HCT116 (cell line): ENCODE measurements around the gene IPO13. TPM values are rescaled to one million over a fixed set of nuclear protein-coding genes. Genes with fewer than 3 reads are reported as not detected.
A peak's percentile ranks its signal among the peaks of the same experiment; 100 is the strongest.

ENCODE experiments used
- ATAC-seq: fragments of 200-7000 bp; cut with Tn5 transposase; 2 replicates; pipeline ENCODE4 v1.9.1; 2020; ENCODE audit warnings: mild to moderate bottlenecking, moderate library complexity
- BruUV-seq: library from RNA; stranded (reverse); fragments of 400-500 nt; replicated peaks from 2 replicates; lab custom pipeline; 2021; lab: Mats Ljungman, UMichigan
- CTCF ChIA-PET: fragments of 300-600 bp; sonication (Branson Sonifier 250); formaldehyde crosslinking; loops from one replicate; lab custom pipeline; 2021; ENCODE audit warnings: antibody characterized with exemption; lab: Charles Lee
- POLR2A ChIA-PET: fragments of 300-600, 350-600 bp; sonication (Branson Sonifier 250); formaldehyde crosslinking; loops from one replicate; lab custom pipeline; 2021; ENCODE audit warnings: antibody characterized with exemption; lab: Charles Lee
- RAD21 ChIA-PET, 2 experiments: fragments of 300-600 bp; sonication (Branson Sonifier 250); formaldehyde crosslinking; loops; one replicate each; lab custom pipeline; 2023; ENCODE audit warnings: low total read pairs in 2 of 2; ENCODE audit not compliant: uncharacterized antibody in 2 of 2, unreplicated experiment in 2 of 2, low non-redundant PET in 1 of 2; lab: Charles Lee
- DNase-seq: peaks from one replicate; pipeline ENCODE4 v3.0.0-alpha.2; 2010; ENCODE audit warnings: low read depth, low spot score
- H2AFZ ChIP-seq: fragments of 200-600 bp; shearing (Covaris generic), sonication (generic); 2 replicates; pipeline ENCODE4 v1.6.1; 2017; ENCODE audit warnings: low read depth, mixed run types, mixed read lengths, antibody characterized with exemption, low read length; ENCODE audit not compliant: poor library complexity, severe bottlenecking
- H3K27ac ChIP-seq: 2 replicates; pipeline ENCODE4 v1.5.1; 2012; ENCODE audit warnings: low read depth, low read length
- H3K27me3 ChIP-seq: fragments of 200-600 bp; sonication (generic); 2 replicates; pipeline ENCODE4 v1.6.1; 2016; ENCODE audit warnings: mixed run types, low read length, mixed read lengths; ENCODE audit not compliant: insufficient read depth
- H3K36me3 ChIP-seq, 2 experiments: fragments of 200-500 bp in 1 of 2; fragments of 200-600 bp in 1 of 2; sonication (Bioruptor generic) in 1 of 2; sonication (generic) in 1 of 2; 2 replicates each; pipeline versions ENCODE4 v1.5.1 to v1.6.1; 2014 to 2016; ENCODE audit warnings: low read length in 2 of 2, inconsistent platforms in 1 of 2, mixed read lengths in 1 of 2, mixed run types in 1 of 2; ENCODE audit not compliant: insufficient read depth in 2 of 2, control insufficient read depth in 1 of 2
- H3K4me1 ChIP-seq, 2 experiments: fragments of 200-600 bp in 1 of 2; sonication (generic) in 1 of 2; 2 replicates each; pipeline versions ENCODE4 v1.5.1 to v1.6.1; 2012 to 2017; ENCODE audit warnings: low read length in 2 of 2, inconsistent platforms in 1 of 2, mild to moderate bottlenecking in 1 of 2, mixed read lengths in 1 of 2, mixed run types in 1 of 2, moderate library complexity in 1 of 2; ENCODE audit not compliant: insufficient read depth in 2 of 2, control insufficient read depth in 1 of 2
- H3K4me2 ChIP-seq: fragments of 200-600 bp; sonication (generic); 2 replicates; pipeline ENCODE4 v1.6.1; 2017; ENCODE audit warnings: mixed run types, low read length, mixed read lengths
- H3K4me3 ChIP-seq, 2 experiments: fragments of 200-600 bp in 1 of 2; sonication (generic) in 1 of 2; replicated peaks in 1 of 2; 2 replicates each; pipeline ENCODE4 v1.5.1; 2011 to 2016; ENCODE audit warnings: low read length in 2 of 2, control low read depth in 1 of 2, low read depth in 1 of 2, mild to moderate bottlenecking in 1 of 2, mixed read lengths in 1 of 2, mixed run types in 1 of 2
- H3K79me2 ChIP-seq: fragments of 200-600 bp; sonication (generic); 2 replicates; pipeline ENCODE4 v1.6.1; 2017; ENCODE audit warnings: mild to moderate bottlenecking, mixed run types, low read length, moderate library complexity, mixed read lengths; ENCODE audit not compliant: insufficient read depth
- H3K9ac ChIP-seq: fragments of 200-600 bp; sonication (generic); 2 replicates; pipeline ENCODE4 v1.6.1; 2016; ENCODE audit warnings: low read length, mixed read lengths
- H3K9me2 ChIP-seq: fragments of 200-600 bp; sonication (generic), shearing (Covaris generic); 2 replicates; pipeline ENCODE4 v1.6.1; 2017; ENCODE audit warnings: mixed run types, mild to moderate bottlenecking, moderate library complexity; ENCODE audit not compliant: insufficient read depth
- H3K9me3 ChIP-seq, 2 experiments: fragments of 200-500 bp in 1 of 2; fragments of 200-600 bp in 1 of 2; sonication (Bioruptor generic) in 1 of 2; sonication (generic) in 1 of 2; 2 replicates each; pipeline ENCODE4 v1.6.1; 2014 to 2017; ENCODE audit warnings: low read length in 2 of 2, mixed read lengths in 2 of 2, inconsistent platforms in 1 of 2, low read depth in 1 of 2, mild to moderate bottlenecking in 1 of 2, mixed run types in 1 of 2, moderate library complexity in 1 of 2; ENCODE audit not compliant: control insufficient read depth in 1 of 2, insufficient read depth in 1 of 2
- H4K20me1 ChIP-seq: fragments of 200-600 bp; sonication (generic), shearing (Covaris generic); 2 replicates; pipeline ENCODE4 v1.6.1; 2017; ENCODE audit warnings: mixed run types, mild to moderate bottlenecking, moderate library complexity; ENCODE audit not compliant: insufficient read depth
- CBX3 ChIP-seq: IDR thresholded peaks from 2 replicates; pipeline ENCODE4 v1.6.1; 2012; ENCODE audit warnings: low read depth
- CEBPB ChIP-seq: IDR thresholded peaks from 2 replicates; pipeline ENCODE4 v1.6.1; 2012; ENCODE audit warnings: low read depth
- EGR1 ChIP-seq: IDR thresholded peaks from 2 replicates; pipeline ENCODE4 v1.6.1; 2012; ENCODE audit warnings: low read depth
- ELF1 ChIP-seq: IDR thresholded peaks from 2 replicates; pipeline ENCODE4 v1.6.1; 2012; ENCODE audit warnings: low read depth, borderline replicate concordance
- EZH2 ChIP-seq: fragments of 200-600 bp; sonication (generic); IDR thresholded peaks from 2 replicates; pipeline ENCODE4 v1.6.1; 2017; ENCODE audit warnings: antibody characterized with exemption, mixed run types
- FOSL1 ChIP-seq: IDR thresholded peaks from 2 replicates; pipeline ENCODE4 v1.6.1; 2012; ENCODE audit warnings: low read depth
- POLR2AphosphoS5 ChIP-seq: IDR thresholded peaks from 2 replicates; pipeline ENCODE4 v1.6.1; 2011; ENCODE audit warnings: mild to moderate bottlenecking, low read depth, low read length, moderate library complexity
- RAD21 ChIP-seq: IDR thresholded peaks from 2 replicates; pipeline ENCODE4 v1.6.1; 2012; ENCODE audit warnings: low read depth, mild to moderate bottlenecking
- SP1 ChIP-seq: IDR thresholded peaks from 2 replicates; pipeline ENCODE4 v1.6.1; 2012; ENCODE audit warnings: low read depth
- TCF7L2 ChIP-seq: IDR thresholded peaks from 2 replicates; pipeline ENCODE4 v1.7.0; 2011; ENCODE audit warnings: borderline replicate concordance, inconsistent platforms; ENCODE audit not compliant: insufficient read depth, insufficient read length; ENCODE audit errors: extremely low read depth
- YY1 ChIP-seq: IDR thresholded peaks from 2 replicates; pipeline ENCODE4 v1.6.1; 2011; ENCODE audit warnings: low read length, low read depth, moderate library complexity, mild to moderate bottlenecking; ENCODE audit not compliant: insufficient replicate concordance; ENCODE audit errors: extremely low read depth
- ZBTB33 ChIP-seq: IDR thresholded peaks from 2 replicates; pipeline ENCODE4 v1.6.1; 2011; ENCODE audit warnings: mild to moderate bottlenecking, low read length, moderate library complexity; ENCODE audit not compliant: insufficient replicate concordance; ENCODE audit errors: extremely low read depth
- ZFX ChIP-seq: fragments of 450-650 bp; IDR thresholded peaks from 2 replicates; pipeline ENCODE4 v1.6.1; 2017
- ZNF274 ChIP-seq: fragments of 200-500 bp; sonication (Bioruptor generic); IDR thresholded peaks from 2 replicates; pipeline ENCODE4 v1.6.1; 2014; ENCODE audit warnings: mild to moderate bottlenecking, low read depth, low read length, inconsistent platforms
- intact Hi-C: fragments of 100-400 bp; cut with micrococcal nuclease; formaldehyde crosslinking; loops from 2 replicates; pipeline ENCODE4 v1.10.0; 2022
- total RNA-seq: library from RNA; stranded (reverse); gene quantifications from one replicate; pipeline ENCODE4 v1.2.1, GENCODE V29; 2021; ENCODE audit not compliant: unreplicated experiment
- TF ChIP-seq, protein P1 (sequence below): IDR thresholded peaks from 2 replicates; pipeline ENCODE4 v1.6.1; 2012
- TF ChIP-seq, protein P2 (sequence below): IDR thresholded peaks from 2 replicates; pipeline ENCODE4 v1.6.1; 2012; ENCODE audit warnings: low read depth
- TF ChIP-seq, protein P3 (sequence below): IDR thresholded peaks from 2 replicates; pipeline ENCODE4 v1.6.1; 2012

Gene IPO13
- total RNA-seq, 1 experiment from 2014 or later, result 18.7 TPM

- Histone ChIP-seq H3K27me3 (no peaks in the 10 kb centered on the region), H3K36me3 (0 out of 4 replicates have a peak, but pooled peaks cover 0 to 4% of the 10 kb centered on the region in 2 experiments), H2AFZ (no peak overlapping the region), H3K4me3 (no peak overlapping the region), H3K9me2 (no peaks in the 10 kb centered on the region), H4K20me1 (no peaks in the 10 kb centered on the region), H3K79me2 (peaks cover 9% of the 10 kb centered on the region; the same call in 1 of the 2 replicates), H3K9me3 (no peaks in the 10 kb centered on the region), H3K4me1 (peaks cover 37 to 86% of the 10 kb centered on the region in 2 experiments), H3K27ac (no peak overlapping the region), H3K9ac (peak overlapping the region; percentile 80), H3K4me2 (peak overlapping the region; percentile 92)
- intact Hi-C loops, result loop anchor here (5.0 kb wide), 3 partner anchors 95 to 405 kb away; no protein-coding TSS in a partner anchor
- TF ChIP-seq ZBTB33, result no peak
- TF ChIP-seq EZH2, result no peak
- no peak for TF ChIP-seq YY1
- TF ChIP-seq ZFX, result no peak
- no peak for TF ChIP-seq POLR2AphosphoS5
- TF ChIP-seq FOSL1, result no peak
- no peak for TF ChIP-seq RAD21
- TF ChIP-seq ELF1, result no peak
- no peak for TF ChIP-seq CEBPB
- TF ChIP-seq, protein P1, sequence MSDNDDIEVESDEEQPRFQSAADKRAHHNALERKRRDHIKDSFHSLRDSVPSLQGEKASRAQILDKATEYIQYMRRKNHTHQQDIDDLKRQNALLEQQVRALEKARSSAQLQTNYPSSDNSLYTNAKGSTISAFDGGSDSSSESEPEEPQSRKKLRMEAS, result no peak
- TF ChIP-seq, protein P2, sequence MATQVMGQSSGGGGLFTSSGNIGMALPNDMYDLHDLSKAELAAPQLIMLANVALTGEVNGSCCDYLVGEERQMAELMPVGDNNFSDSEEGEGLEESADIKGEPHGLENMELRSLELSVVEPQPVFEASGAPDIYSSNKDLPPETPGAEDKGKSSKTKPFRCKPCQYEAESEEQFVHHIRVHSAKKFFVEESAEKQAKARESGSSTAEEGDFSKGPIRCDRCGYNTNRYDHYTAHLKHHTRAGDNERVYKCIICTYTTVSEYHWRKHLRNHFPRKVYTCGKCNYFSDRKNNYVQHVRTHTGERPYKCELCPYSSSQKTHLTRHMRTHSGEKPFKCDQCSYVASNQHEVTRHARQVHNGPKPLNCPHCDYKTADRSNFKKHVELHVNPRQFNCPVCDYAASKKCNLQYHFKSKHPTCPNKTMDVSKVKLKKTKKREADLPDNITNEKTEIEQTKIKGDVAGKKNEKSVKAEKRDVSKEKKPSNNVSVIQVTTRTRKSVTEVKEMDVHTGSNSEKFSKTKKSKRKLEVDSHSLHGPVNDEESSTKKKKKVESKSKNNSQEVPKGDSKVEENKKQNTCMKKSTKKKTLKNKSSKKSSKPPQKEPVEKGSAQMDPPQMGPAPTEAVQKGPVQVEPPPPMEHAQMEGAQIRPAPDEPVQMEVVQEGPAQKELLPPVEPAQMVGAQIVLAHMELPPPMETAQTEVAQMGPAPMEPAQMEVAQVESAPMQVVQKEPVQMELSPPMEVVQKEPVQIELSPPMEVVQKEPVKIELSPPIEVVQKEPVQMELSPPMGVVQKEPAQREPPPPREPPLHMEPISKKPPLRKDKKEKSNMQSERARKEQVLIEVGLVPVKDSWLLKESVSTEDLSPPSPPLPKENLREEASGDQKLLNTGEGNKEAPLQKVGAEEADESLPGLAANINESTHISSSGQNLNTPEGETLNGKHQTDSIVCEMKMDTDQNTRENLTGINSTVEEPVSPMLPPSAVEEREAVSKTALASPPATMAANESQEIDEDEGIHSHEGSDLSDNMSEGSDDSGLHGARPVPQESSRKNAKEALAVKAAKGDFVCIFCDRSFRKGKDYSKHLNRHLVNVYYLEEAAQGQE, result no peak
- TF ChIP-seq ZNF274, result no peak
- TF ChIP-seq, protein P3, sequence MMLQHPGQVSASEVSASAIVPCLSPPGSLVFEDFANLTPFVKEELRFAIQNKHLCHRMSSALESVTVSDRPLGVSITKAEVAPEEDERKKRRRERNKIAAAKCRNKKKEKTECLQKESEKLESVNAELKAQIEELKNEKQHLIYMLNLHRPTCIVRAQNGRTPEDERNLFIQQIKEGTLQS, result no peak
- no peak for TF ChIP-seq CBX3
- TF ChIP-seq TCF7L2, result no peak
- TF ChIP-seq EGR1, result no peak
- TF ChIP-seq SP1, result no peak
- ChIA-PET POLR2A (interaction anchor here (1.5 kb wide), 1 partner anchor 11 kb away, joined by 3 read pairs; no protein-coding TSS in a partner anchor), RAD21 (interaction anchor here in 1 of 2 experiments (0.5 to 3.6 kb wide), 2 partner anchors 74 to 167 kb away, joined by 3 to 109 read pairs; no protein-coding TSS in a partner anchor), CTCF (interaction anchor here (3.3 to 12.2 kb wide), 3 partner anchors 14 to 402 kb away, joined by 26 to 479 read pairs (median 130); partner anchors contain the start of genes IPO13 and PTPRF)
- ATAC-seq (no peak), DNase-seq (no peak)
- no TSS peak for BruUV-seq
Measured at GRCh38 chr1:43931711-43932660, 14.8 kb upstream of the IPO13 start.
